Esophagus squamous epithelium (tissue), 5 donors: ENCODE results near the gene WLS. TPM values are rescaled to one million over a fixed set of nuclear protein-coding genes. Genes with fewer than 3 reads are reported as not detected.

ENCODE experiments used
- DNase-seq: peaks from one replicate; lab custom pipeline; 2025; lab: John Stamatoyannopoulos, UW
- H3K27ac ChIP-seq, 4 donors: fragments of 200-600 bp; sonication (generic); one replicate each; pipeline ENCODE4 v1.5.1; 2016 to 2019; ENCODE audit warnings: mild to moderate bottlenecking in 1 of 4
- H3K27me3 ChIP-seq, 4 donors: fragments of 200-600 bp; sonication (generic); 1 replicate in 3 of 4; 2 replicates in 1 of 4; pipeline versions ENCODE4 v1.5.1 to v1.6.0; 2017 to 2021; ENCODE audit warnings: antibody characterized with exemption in 1 of 4
- H3K36me3 ChIP-seq, 3 donors: fragments of 200-600 bp; sonication (generic); one replicate each; pipeline ENCODE4 v1.5.1; 2016 to 2019
- H3K4me1 ChIP-seq, 3 donors: fragments of 200-600 bp; sonication (generic); one replicate each; pipeline ENCODE4 v1.5.1; 2017 to 2019
- H3K4me3 ChIP-seq, 4 donors: fragments of 200-600 bp; sonication (generic); 1 replicate in 3 of 4; 2 replicates in 1 of 4; pipeline ENCODE4 v1.5.1; 2016 to 2019; ENCODE audit warnings: mild to moderate bottlenecking in 2 of 4, moderate library complexity in 1 of 4
- H3K9me3 ChIP-seq, 3 donors: fragments of 200-600 bp; sonication (generic); one replicate each; pipeline ENCODE4 v1.5.1; 2016 to 2019
- POLR2A ChIP-seq, 4 donors: fragments of 450-650 bp; IDR thresholded peaks; one replicate each; pipeline ENCODE4 v1.6.1; 2017; ENCODE audit warnings: antibody characterized with exemption in 4 of 4, mild to moderate bottlenecking in 4 of 4, moderate library complexity in 3 of 4
- WGBS, 2 donors: methylation state at CpG; one replicate each; pipeline ENCODE4 v1.1.5; 2018; 5-methylcytosine and 5-hydroxymethylcytosine counted together
- intact Hi-C: fragments of 100-400 bp; cut with DNase I; formaldehyde crosslinking; loops from one replicate; pipeline ENCODE4 v1.15.0; 2022
- total RNA-seq, 4 donors: library from RNA; depleted of rRNA; stranded (reverse); fragments of >200 nt; gene quantifications; one replicate each; pipeline ENCODE4 v1.1.0, GENCODE V29; 2016
- TF ChIP-seq, protein P1 (sequence below), 6 experiments: fragments of 450-650 bp in 4 of 6; fragments of 200-600 bp in 2 of 6; sonication (generic) in 2 of 6; IDR thresholded peaks; one replicate each; pipeline ENCODE4 v1.5.1; 2016 to 2019; ENCODE audit warnings: antibody characterized with exemption in 6 of 6, mild to moderate bottlenecking in 4 of 6, moderate library complexity in 4 of 6
- donor health status: DM: yes; HTN: yes; CAD: no.

The WLS gene
- total RNA-seq, 4 donors from 2014 or later: 30.4 to 87.8 (median 60.0) TPM

DNA sequence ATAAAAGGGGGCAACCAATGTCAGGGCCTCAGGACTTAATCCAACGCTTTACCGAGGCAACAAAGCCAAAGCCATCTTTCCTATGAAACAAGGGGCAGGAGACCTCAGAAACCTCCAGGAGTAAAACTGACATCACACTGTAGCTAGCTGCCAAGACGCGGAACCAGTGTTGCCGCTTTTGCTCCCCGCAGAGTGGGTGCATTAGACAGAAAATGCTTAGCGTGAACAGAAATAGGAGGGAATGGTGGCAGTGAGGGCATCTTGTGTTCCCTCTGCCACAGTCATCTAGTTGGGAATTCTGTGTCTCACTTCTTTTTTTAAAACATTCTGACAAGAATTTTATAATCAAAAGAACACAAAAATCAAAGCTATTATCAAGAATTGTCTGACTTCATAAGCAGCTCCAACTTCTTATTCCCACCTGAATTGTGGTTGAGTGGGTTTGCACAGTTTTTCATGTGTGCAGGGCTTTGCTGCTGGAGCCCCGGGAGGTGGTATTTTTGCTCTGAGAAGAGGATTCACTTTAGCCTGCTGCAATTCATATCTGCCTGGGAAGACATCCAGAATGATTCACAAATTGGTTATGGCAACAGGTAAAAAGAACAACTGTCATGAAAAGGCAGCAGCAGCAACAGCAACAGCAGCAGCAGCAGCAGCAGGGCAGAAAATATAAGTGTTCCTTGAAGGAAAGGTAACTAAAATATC lies 99.7 kb downstream of the WLS start:
- Histone ChIP-seq H3K36me3 (peaks cover 4 to 97% (median 7%) of the 10 kb centered on the region in 3 donors), H3K9me3 (no peaks in the 10 kb centered on the region), H3K4me1 (no peaks in the 10 kb centered on the region), H3K27me3 (no peaks in the 10 kb centered on the region), H3K27ac (no peak overlapping the region), H3K4me3 (no peak overlapping the region)
- no peak for DNase-seq
- 82 to 92% methylated on average over 8 of the region's 8 CpGs for WGBS, 2 donors
- intact Hi-C loops: no loop called here
- no peak for TF ChIP-seq POLR2A (IDR thresholded peaks at IDR 0.05)
- TF ChIP-seq, protein P1, sequence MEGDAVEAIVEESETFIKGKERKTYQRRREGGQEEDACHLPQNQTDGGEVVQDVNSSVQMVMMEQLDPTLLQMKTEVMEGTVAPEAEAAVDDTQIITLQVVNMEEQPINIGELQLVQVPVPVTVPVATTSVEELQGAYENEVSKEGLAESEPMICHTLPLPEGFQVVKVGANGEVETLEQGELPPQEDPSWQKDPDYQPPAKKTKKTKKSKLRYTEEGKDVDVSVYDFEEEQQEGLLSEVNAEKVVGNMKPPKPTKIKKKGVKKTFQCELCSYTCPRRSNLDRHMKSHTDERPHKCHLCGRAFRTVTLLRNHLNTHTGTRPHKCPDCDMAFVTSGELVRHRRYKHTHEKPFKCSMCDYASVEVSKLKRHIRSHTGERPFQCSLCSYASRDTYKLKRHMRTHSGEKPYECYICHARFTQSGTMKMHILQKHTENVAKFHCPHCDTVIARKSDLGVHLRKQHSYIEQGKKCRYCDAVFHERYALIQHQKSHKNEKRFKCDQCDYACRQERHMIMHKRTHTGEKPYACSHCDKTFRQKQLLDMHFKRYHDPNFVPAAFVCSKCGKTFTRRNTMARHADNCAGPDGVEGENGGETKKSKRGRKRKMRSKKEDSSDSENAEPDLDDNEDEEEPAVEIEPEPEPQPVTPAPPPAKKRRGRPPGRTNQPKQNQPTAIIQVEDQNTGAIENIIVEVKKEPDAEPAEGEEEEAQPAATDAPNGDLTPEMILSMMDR (IDR thresholded peaks at IDR 0.05): no peak

DNA sequence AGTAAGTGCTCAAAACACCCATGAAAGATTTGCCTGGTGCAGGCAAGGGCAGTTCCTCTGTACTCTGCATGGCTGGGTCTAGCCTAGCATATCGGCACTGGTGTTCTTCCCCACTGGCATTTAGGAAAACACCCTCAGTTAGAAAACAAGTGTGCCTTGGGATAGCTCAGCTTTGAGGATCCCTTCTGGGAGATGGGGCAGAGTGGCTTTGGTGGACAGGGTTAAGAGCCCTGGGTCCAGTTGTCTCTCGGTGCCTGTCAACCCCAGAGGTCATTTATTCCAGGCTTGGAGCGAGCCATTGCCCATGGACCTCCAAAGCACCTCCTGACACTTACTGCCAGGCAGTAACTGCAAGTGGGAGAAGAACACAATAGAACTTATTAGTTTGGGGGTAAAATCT lies 101.1 kb downstream of the WLS start:
- H3K36me3 ChIP-seq: peaks cover 5 to 97% (median 7%) of the 10 kb centered on the region in 3 donors
- H3K9me3 ChIP-seq: no peaks in the 10 kb centered on the region

DNA sequence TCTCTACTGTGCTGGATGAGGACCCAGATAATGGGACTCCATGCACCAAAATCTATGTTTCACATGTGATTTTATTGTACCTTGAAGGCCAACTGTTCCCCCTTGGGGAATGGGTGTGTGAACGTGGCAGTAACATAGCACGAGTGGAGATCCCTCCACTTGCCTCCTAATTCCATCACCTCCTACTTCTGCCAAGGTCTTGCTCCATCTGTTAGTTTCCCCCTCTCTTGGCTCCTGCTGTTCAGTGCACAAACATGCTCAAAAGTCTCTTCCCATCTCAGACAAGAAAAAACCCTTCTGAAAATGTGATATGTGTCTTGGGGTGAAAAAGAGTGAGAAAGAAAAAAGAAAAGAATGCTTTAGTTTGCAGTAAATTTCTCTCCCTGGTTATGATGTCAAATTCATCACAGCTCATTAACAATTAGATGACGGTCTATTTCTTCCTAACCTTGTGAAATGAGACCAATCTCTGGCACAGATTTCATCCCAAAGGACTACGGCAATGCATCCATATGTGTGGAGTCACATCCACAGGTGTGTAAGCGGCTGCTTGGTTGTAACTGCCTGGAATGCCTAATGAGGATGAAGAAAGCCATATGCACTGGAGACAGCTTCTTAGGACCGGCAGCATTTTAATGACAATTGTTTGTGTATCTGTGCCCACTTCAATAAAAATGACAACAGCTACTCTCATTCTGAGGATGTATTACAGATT lies 102.6 kb downstream of the WLS start:
- TF ChIP-seq, protein P1 (IDR thresholded peaks at IDR 0.05): no peak
- TF ChIP-seq POLR2A (IDR thresholded peaks at IDR 0.05): no peak
- H3K36me3 ChIP-seq: peaks cover 7 to 99% (median 8%) of the 10 kb centered on the region in 3 donors
- H3K4me3 ChIP-seq: no peak overlapping the region
- no peak for DNase-seq
- no peaks in the 10 kb centered on the region for H3K4me1 ChIP-seq
- intact Hi-C loops: no loop called here
- H3K27me3 ChIP-seq: no peaks in the 10 kb centered on the region
- peak overlapping the region in 1 of 4 donors; percentile 30 for H3K27ac ChIP-seq
- 70 to 81% methylated on average over 6 of the region's 6 CpGs for WGBS, 2 donors
- no peaks in the 10 kb centered on the region for H3K9me3 ChIP-seq

More for the DNA sequence above, 101.1 kb downstream of the WLS start:
- intact Hi-C loops: no loop called here
- no peak overlapping the region for H3K4me3 ChIP-seq
- no peak for TF ChIP-seq POLR2A (IDR thresholded peaks at IDR 0.05)
- TF ChIP-seq, protein P1 (IDR thresholded peaks at IDR 0.05): no peak
- no peak overlapping the region for H3K27ac ChIP-seq
- H3K4me1 ChIP-seq: no peaks in the 10 kb centered on the region
- 78 to 100% methylated on average over 2 to 3 of the region's 3 CpGs for WGBS, 2 donors
- no peaks in the 10 kb centered on the region for H3K27me3 ChIP-seq
- DNase-seq: no peak

- Histone ChIP-seq H3K4me1 (no peaks in the 10 kb centered on the region), H3K36me3 (peaks cover 3 to 99% (median 7%) of the 10 kb centered on the region in 3 donors), H3K4me3 (no peak overlapping the region), H3K9me3 (no peaks in the 10 kb centered on the region), H3K27me3 (no peaks in the 10 kb centered on the region), H3K27ac (peak overlapping the region in 1 of 4 donors; percentile 30)
- intact Hi-C loops: no loop called here
- TF ChIP-seq, protein P1 (IDR thresholded peaks at IDR 0.05): no peak
- no peak for TF ChIP-seq POLR2A (IDR thresholded peaks at IDR 0.05)
- WGBS, 2 donors: 73 to 92% methylated on average over 5 to 10 of the region's 10 CpGs
- DNase-seq: no peak
Observed at GRCh38 chr1:68128820-68129219, 103.5 kb downstream of the WLS start.

GRCh38 chr1:68128157-68128556 lies 104.2 kb downstream of the WLS start:
- TF ChIP-seq POLR2A (IDR thresholded peaks at IDR 0.05): no peak
- TF ChIP-seq, protein P1 (IDR thresholded peaks at IDR 0.05): no peak
- peaks cover 0 to 99% (median 5%) of the 10 kb centered on the region in 3 donors for H3K36me3 ChIP-seq
- H3K4me3 ChIP-seq: no peak overlapping the region
- WGBS, 2 donors: 0 to 15% methylated on average over 1 of the region's 1 CpG
- H3K9me3 ChIP-seq: no peaks in the 10 kb centered on the region
- no peaks in the 10 kb centered on the region for H3K27me3 ChIP-seq
- H3K27ac ChIP-seq: peak overlapping the region in 2 of 4 donors; percentile 10 to 30
- DNase-seq: no peak
- no peaks in the 10 kb centered on the region for H3K4me1 ChIP-seq
- intact Hi-C loops: no loop called here
